ENCODE data around the gene SSNA1.

GRCh38 chr9:137231372-137232039, 43.0 kb downstream of the SSNA1 start:
- TF ChIP-seq CTCF (IDR thresholded peaks at IDR 0.05; ENCODE audit: borderline replicate concordance, extremely low read depth, low read length, poor library complexity, severe bottlenecking) (no peak), EZH2 (IDR thresholded peaks at IDR 0.05; ENCODE audit: borderline replicate concordance, low read depth, low read length, severe bottlenecking) (no peak)

Data from DND-41 (cell line).